ENCODE data around the gene ZNF496.

- TF ChIP-seq, protein P1, sequence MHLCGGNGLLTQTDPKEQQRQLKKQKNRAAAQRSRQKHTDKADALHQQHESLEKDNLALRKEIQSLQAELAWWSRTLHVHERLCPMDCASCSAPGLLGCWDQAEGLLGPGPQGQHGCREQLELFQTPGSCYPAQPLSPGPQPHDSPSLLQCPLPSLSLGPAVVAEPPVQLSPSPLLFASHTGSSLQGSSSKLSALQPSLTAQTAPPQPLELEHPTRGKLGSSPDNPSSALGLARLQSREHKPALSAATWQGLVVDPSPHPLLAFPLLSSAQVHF (CRISPR knock-in tag; IDR thresholded peaks at IDR 0.05), result no peak
- TF ChIP-seq, protein P2, sequence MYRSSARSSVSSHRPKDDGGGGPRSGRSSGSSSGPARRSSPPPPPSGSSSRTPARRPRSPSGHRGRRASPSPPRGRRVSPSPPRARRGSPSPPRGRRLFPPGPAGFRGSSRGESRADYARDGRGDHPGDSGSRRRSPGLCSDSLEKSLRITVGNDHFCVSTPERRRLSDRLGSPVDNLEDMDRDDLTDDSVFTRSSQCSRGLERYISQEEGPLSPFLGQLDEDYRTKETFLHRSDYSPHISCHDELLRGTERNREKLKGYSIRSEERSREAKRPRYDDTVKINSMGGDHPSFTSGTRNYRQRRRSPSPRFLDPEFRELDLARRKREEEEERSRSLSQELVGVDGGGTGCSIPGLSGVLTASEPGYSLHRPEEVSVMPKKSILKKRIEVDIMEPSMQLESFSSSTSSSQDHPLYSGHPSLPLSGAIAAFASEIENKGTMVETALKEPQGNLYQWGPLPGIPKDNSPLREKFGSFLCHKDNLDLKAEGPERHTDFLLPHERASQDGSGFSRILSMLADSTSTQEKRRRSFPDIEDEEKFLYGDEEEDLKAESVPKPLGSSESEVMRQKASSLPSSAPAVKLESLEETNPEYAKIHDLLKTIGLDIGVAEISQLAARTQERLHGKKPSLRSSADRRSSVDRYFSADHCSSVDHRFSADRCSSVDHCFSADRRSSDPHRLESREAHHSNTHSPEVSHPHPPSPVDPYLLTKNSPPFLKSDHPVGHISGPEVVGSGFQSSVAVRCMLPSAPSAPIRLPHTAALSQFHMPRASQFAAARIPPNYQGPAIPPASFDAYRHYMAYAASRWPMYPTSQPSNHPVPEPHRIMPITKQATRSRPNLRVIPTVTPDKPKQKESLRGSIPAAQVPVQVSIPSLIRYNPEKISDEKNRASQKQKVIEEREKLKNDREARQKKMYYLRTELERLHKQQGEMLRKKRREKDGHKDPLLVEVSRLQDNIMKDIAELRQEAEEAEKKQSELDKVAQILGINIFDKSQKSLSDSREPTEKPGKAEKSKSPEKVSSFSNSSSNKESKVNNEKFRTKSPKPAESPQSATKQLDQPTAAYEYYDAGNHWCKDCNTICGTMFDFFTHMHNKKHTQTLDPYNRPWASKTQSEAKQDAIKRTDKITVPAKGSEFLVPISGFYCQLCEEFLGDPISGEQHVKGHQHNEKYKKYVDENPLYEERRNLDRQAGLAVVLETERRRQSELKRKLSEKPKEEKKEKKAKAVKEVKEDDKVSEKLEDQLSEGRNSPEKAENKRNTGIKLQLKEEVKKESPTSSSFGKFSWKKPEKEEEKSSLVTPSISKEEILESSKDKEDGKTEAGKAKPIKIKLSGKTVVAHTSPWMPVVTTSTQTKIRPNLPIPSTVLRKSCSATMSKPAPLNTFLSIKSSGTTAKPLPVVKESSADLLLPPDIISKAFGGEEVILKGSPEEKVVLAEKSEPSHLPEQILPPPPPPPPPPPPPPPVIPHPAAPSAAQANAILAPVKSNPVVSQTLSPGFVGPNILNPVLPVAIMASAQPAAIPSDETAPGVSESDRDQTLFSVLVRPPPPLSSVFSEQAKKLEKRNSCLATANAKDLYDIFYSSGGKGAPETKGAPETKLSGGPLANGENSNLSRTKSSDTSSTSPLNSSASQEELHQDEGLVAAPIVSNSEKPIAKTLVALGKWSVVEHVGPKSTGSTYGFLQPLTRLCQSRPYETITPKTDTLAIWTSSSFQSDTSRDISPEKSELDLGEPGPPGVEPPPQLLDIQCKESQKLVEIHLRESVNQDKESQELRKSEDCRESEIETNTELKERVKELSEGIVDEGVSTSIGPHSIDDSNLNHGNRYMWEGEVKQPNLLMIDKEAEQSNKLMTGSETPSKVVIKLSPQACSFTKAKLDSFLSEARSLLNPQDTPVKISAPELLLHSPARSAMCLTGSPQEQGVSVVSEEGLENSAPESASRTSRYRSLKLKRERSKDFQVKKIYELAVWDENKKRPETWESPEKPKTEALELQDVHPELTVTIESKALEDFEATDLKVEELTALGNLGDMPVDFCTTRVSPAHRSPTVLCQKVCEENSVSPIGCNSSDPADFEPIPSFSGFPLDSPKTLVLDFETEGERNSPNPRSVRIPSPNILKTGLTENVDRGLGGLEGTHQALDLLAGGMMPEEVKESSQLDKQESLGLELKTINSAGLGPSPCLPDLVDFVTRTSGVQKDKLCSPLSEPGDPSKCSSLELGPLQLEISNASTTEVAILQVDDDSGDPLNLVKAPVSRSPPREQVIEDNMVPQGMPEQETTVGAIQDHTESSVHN (CRISPR knock-in tag; IDR thresholded peaks at IDR 0.05), result no peak
- TF ChIP-seq EHMT2 (IDR thresholded peaks at IDR 0.05; ENCODE audit: borderline replicate concordance, low read depth, low read length) (no peak), POLR2A (IDR thresholded peaks at IDR 0.05; ENCODE audit: insufficient read depth in 1 of 2, low read depth in 2 of 2, low read length in 2 of 2) (no peak), NFIC (IDR thresholded peaks at IDR 0.05; ENCODE audit: low read length) (no peak), PREB (CRISPR knock-in tag; IDR thresholded peaks at IDR 0.05) (no peak), IKZF1 (IDR thresholded peaks at IDR 0.05) (no peak), FOSL2 (CRISPR knock-in tag; IDR thresholded peaks at IDR 0.05) (no peak), NR2F2 (IDR thresholded peaks at IDR 0.05; ENCODE audit: borderline replicate concordance, low read depth) (no peak), SYNCRIP (IDR thresholded peaks at IDR 0.05; ENCODE audit: insufficient read depth, low read depth, low read length) (no peak), KDM5A (IDR thresholded peaks at IDR 0.05; ENCODE audit: borderline replicate concordance, low read length) (no peak)
- TF ChIP-seq, protein P3, sequence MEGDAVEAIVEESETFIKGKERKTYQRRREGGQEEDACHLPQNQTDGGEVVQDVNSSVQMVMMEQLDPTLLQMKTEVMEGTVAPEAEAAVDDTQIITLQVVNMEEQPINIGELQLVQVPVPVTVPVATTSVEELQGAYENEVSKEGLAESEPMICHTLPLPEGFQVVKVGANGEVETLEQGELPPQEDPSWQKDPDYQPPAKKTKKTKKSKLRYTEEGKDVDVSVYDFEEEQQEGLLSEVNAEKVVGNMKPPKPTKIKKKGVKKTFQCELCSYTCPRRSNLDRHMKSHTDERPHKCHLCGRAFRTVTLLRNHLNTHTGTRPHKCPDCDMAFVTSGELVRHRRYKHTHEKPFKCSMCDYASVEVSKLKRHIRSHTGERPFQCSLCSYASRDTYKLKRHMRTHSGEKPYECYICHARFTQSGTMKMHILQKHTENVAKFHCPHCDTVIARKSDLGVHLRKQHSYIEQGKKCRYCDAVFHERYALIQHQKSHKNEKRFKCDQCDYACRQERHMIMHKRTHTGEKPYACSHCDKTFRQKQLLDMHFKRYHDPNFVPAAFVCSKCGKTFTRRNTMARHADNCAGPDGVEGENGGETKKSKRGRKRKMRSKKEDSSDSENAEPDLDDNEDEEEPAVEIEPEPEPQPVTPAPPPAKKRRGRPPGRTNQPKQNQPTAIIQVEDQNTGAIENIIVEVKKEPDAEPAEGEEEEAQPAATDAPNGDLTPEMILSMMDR (CRISPR knock-in tag; IDR thresholded peaks at IDR 0.05), result no peak
Measured at GRCh38 chr1:247270003-247270402, 61.7 kb downstream of the ZNF496 start.
